ENCODE data around the gene JAG1. TPM values are rescaled to one million over a fixed set of nuclear protein-coding genes. Genes with fewer than 3 reads are reported as not detected.

JAG1 gene
- total and polyA plus RNA-seq, 2 donors (not counting 3 experiments of a cell fraction or from before 2014, with no cell fraction given) = 19.7 to 37.0 TPM

DNA sequence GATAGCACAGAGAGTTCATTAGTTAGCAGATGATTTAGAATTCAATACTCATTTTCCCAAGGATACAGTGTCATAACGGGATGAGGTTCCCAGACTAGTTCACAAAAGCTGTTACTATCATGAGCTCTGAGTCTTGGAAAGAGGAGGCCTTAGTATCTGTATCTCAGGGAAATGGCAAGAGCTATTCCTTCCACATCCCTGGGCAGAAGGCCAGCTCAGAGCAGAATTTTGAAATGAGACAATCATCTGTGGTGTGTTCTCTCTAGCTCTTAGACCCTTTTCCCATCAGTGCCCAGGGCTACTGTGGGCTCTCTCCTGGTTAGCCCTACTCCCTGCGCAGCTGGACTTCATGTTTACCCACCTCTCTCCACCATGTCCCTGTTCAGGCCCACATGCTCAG, 64.5 kb downstream of the JAG1 start:
- intact Hi-C loops (cut with micrococcal nuclease) (no loop called here), dilution Hi-C loops (cut with MboI; ENCODE audit: extremely low pct_ligation_motif_present, low sequenced_read_pairs) (no loop called here)
- Histone ChIP-seq H3K36me3 (ENCODE audit: control insufficient read depth in 2 of 2, extremely low read depth in 1 of 2, insufficient read depth in 2 of 2, low read length in 2 of 2) (no peaks in the 10 kb centered on the region), H3K4me3 (replicated peaks in 1 of 3; ENCODE audit: insufficient read depth in 1 of 3, low read depth in 1 of 3, low read length in 3 of 3) (no peak overlapping the region), H3K9me1 (replicated peaks; ENCODE audit: control insufficient read depth, extremely low read depth, insufficient read depth, low read length) (no peaks in the 10 kb centered on the region), H3K79me2 (ENCODE audit: control insufficient read depth, insufficient read depth, low read length) (no peaks in the 10 kb centered on the region), H4K20me1 (replicated peaks; ENCODE audit: control insufficient read depth, extremely low read depth, insufficient read depth, low read length) (no peaks in the 10 kb centered on the region), H3K9me3 (replicated peaks; ENCODE audit: control insufficient read depth, insufficient read depth, low read length) (no peaks in the 10 kb centered on the region), H3K4me2 (ENCODE audit: insufficient read depth, low read length) (no peak overlapping the region), H3K27me3 (ENCODE audit: control insufficient read depth in 2 of 2, insufficient read depth in 2 of 2, low read length in 2 of 2) (no peaks in the 10 kb centered on the region), H2AFZ (ENCODE audit: low read depth, low read length) (no peak overlapping the region), H3K9ac (replicated peaks; ENCODE audit: extremely low read depth, insufficient read depth, low read length) (no peak overlapping the region), H3K4me1 (ENCODE audit: control insufficient read depth, extremely low read depth, insufficient read depth, low read length) (peaks cover 10% of the 10 kb centered on the region), H3K27ac (ENCODE audit: insufficient read depth, low read depth, low read length) (no peak overlapping the region)
- FAIRE-seq (no peak), DNase-seq (ENCODE audit: low read depth, low spot score) (no peak)
- ChIA-PET POLR2A (interaction anchor here (0.7 kb wide), 1 partner anchor 1402 kb away, joined by 4 read pairs; no protein-coding TSS in a partner anchor), CTCF (interaction anchor here (0.6 to 2.1 kb wide), 10 partner anchors 10 to 62 kb away, joined by 3 to 6 read pairs (median 4); no protein-coding TSS in a partner anchor)
- BruUV-seq (replicated peaks) = no TSS peak
- TF ChIP-seq, protein P1, sequence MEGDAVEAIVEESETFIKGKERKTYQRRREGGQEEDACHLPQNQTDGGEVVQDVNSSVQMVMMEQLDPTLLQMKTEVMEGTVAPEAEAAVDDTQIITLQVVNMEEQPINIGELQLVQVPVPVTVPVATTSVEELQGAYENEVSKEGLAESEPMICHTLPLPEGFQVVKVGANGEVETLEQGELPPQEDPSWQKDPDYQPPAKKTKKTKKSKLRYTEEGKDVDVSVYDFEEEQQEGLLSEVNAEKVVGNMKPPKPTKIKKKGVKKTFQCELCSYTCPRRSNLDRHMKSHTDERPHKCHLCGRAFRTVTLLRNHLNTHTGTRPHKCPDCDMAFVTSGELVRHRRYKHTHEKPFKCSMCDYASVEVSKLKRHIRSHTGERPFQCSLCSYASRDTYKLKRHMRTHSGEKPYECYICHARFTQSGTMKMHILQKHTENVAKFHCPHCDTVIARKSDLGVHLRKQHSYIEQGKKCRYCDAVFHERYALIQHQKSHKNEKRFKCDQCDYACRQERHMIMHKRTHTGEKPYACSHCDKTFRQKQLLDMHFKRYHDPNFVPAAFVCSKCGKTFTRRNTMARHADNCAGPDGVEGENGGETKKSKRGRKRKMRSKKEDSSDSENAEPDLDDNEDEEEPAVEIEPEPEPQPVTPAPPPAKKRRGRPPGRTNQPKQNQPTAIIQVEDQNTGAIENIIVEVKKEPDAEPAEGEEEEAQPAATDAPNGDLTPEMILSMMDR (IDR thresholded peaks at IDR 0.05; ENCODE audit: extremely low read depth in 1 of 2, insufficient read depth in 1 of 2, low read depth in 1 of 2, low read length in 2 of 2) = no peak
- TF ChIP-seq GATA2 (IDR thresholded peaks at IDR 0.05; ENCODE audit: insufficient read depth, insufficient read length, low read depth, low read length) = no peak
- TF ChIP-seq, protein P2, sequence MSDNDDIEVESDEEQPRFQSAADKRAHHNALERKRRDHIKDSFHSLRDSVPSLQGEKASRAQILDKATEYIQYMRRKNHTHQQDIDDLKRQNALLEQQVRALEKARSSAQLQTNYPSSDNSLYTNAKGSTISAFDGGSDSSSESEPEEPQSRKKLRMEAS (IDR thresholded peaks at IDR 0.05; ENCODE audit: insufficient read depth, insufficient read length) = no peak
- no peak for TF ChIP-seq POLR2A (IDR thresholded peaks at IDR 0.05; ENCODE audit: low read depth, low read length)
- no peak for TF ChIP-seq JUN (IDR thresholded peaks at IDR 0.05; ENCODE audit: borderline replicate concordance, insufficient read depth, insufficient read length, low read depth)
- no peak for TF ChIP-seq EZH2 (IDR thresholded peaks at IDR 0.05; ENCODE audit: borderline replicate concordance, low read depth, low read length, severe bottlenecking)
- TF ChIP-seq MYC (IDR thresholded peaks at IDR 0.05; ENCODE audit: low read depth, low read length) = no peak
- no peak for TF ChIP-seq POLR2AphosphoS5 (IDR thresholded peaks at IDR 0.05; ENCODE audit: insufficient read depth, low read depth, low read length)

All from endothelial cell of umbilical vein (primary cell).